ENCODE measurements around the gene SLC16A12.

SLC16A12 gene

DNA sequence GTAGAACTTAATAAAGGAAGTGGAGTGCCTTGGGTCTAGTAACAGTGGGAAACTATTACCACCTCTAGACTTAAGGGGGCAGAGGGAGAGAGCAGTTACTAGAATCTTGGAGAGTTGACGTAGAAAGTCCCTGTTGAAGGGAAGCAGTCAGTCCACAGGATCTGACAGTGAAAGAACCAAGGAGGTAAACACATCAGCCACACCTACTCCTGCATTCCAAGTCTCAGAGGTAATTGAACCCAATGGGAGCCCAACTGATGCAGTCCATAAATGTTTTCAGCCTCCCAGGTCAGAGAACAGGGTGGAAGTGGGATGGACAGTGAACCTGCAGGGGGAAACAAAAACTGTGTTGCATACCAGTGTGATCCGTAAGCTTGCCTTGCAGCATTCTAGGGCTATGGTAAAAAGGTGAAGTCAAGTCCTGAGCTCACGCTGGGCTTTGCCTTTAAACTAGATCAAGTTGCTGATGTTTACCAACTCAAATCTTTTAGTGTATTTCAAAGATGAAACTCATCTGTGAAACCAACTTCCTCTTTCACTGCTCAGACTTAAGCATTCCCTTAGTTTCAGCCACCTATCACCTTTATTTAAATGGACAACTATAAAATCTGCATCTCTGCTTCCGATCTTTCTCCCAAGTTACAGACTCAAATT is 57.2 kb downstream of the SLC16A12 start:
- Mint-ChIP-seq H3K27ac (no peak overlapping the region), H3K4me1 (peaks cover 31% of the 10 kb centered on the region), H3K36me3 (ENCODE audit: low read depth) (no peaks in the 10 kb centered on the region), H3K27me3 (ENCODE audit: low read depth, poor library complexity) (no peaks in the 10 kb centered on the region), H3K9me3 (no peaks in the 10 kb centered on the region), H3K4me3 (no peak overlapping the region)
- TF ChIP-seq, protein P1, sequence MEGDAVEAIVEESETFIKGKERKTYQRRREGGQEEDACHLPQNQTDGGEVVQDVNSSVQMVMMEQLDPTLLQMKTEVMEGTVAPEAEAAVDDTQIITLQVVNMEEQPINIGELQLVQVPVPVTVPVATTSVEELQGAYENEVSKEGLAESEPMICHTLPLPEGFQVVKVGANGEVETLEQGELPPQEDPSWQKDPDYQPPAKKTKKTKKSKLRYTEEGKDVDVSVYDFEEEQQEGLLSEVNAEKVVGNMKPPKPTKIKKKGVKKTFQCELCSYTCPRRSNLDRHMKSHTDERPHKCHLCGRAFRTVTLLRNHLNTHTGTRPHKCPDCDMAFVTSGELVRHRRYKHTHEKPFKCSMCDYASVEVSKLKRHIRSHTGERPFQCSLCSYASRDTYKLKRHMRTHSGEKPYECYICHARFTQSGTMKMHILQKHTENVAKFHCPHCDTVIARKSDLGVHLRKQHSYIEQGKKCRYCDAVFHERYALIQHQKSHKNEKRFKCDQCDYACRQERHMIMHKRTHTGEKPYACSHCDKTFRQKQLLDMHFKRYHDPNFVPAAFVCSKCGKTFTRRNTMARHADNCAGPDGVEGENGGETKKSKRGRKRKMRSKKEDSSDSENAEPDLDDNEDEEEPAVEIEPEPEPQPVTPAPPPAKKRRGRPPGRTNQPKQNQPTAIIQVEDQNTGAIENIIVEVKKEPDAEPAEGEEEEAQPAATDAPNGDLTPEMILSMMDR (IDR thresholded peaks at IDR 0.05): no peak
- DNase-seq: no peak

DNA sequence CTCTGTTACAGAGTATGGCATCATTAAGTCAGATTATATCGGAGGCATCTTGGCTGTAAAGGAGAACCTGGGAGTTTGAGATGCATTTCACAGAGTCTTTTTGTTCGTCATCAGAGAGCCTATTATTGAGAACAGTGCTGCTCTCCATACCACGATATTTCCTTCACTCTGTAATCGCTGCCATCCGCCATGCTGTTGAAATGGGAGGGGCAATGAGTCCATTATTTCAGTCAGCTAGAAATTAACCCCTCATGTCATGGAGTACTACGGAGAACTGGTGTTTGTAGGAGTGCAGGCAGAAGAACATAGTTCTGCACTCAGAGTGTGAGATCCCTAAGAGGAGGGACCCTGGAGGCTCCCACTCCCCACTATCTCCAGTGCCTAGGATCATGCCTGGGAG is 59.2 kb downstream of the SLC16A12 start:
- DNase-seq: no peak
- TF ChIP-seq, protein P1 (IDR thresholded peaks at IDR 0.05): no peak
- Mint-ChIP-seq H3K4me1 (peaks cover 31% of the 10 kb centered on the region), H3K27ac (peak overlapping the region; percentile 83), H3K4me3 (peak overlapping the region; percentile 30), H3K9me3 (no peaks in the 10 kb centered on the region), H3K36me3 (ENCODE audit: low read depth) (no peaks in the 10 kb centered on the region), H3K27me3 (ENCODE audit: low read depth, poor library complexity) (no peaks in the 10 kb centered on the region)

GRCh38 chr10:89475591-89475998 is 59.8 kb downstream of the SLC16A12 start:
- no peaks in the 10 kb centered on the region for H3K27me3 Mint-ChIP-seq (ENCODE audit: low read depth, poor library complexity)
- H3K4me3 Mint-ChIP-seq: no peak overlapping the region
- DNase-seq: no peak
- no peaks in the 10 kb centered on the region for H3K36me3 Mint-ChIP-seq (ENCODE audit: low read depth)
- TF ChIP-seq, protein P1 (IDR thresholded peaks at IDR 0.05): no peak
- H3K9me3 Mint-ChIP-seq: no peaks in the 10 kb centered on the region
- H3K4me1 Mint-ChIP-seq: peaks cover 31% of the 10 kb centered on the region
- no peak overlapping the region for H3K27ac Mint-ChIP-seq

DNA sequence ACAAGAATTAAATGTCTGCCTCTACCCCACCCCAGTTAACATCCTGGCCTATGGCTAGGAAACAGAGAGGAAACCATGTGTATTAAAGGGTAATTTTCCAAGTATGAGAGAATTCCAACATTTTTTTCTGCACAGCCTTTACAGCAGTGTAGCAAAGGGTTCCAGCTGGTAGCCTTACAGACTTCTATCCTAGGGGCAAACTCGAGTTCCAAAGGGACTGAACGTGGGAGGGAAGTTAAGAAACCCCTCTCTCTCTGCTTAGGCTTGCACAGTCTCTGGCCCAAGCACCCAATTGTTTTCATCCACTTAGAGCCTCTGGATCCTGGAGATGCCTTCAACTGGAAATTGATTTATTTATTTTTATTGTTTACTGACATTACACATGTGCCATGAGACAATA is 60.3 kb downstream of the SLC16A12 start:
- H3K27ac Mint-ChIP-seq: no peak overlapping the region
- H3K27me3 Mint-ChIP-seq (ENCODE audit: low read depth, poor library complexity): no peaks in the 10 kb centered on the region
- TF ChIP-seq, protein P1 (IDR thresholded peaks at IDR 0.05): no peak
- no peaks in the 10 kb centered on the region for H3K9me3 Mint-ChIP-seq
- H3K4me3 Mint-ChIP-seq: no peak overlapping the region
- no peaks in the 10 kb centered on the region for H3K36me3 Mint-ChIP-seq (ENCODE audit: low read depth)
- H3K4me1 Mint-ChIP-seq: peaks cover 31% of the 10 kb centered on the region
- DNase-seq: no peak

DNA sequence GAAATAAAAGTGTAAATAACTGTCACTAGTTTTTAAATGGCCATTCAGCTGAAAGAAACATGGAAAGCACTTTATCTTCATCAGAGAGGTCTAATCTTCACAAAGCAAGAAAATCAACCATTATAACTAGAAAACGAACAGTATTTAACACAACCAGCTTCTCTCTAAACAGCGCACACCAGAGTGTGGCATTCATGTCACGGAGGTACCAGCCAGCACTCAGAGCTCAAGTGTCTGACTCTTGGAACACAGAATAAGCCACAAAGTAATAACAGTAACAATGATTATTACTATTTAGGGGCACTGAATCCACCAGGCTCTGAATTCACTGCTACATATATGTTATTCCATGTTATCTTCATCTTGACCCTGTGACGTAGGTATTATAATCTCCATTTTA is 60.9 kb downstream of the SLC16A12 start:
- peaks cover 31% of the 10 kb centered on the region for H3K4me1 Mint-ChIP-seq

More for the DNA sequence above, 60.9 kb downstream of the SLC16A12 start:
- H3K27me3 Mint-ChIP-seq (ENCODE audit: low read depth, poor library complexity): no peaks in the 10 kb centered on the region
- no peak overlapping the region for H3K4me3 Mint-ChIP-seq
- no peaks in the 10 kb centered on the region for H3K9me3 Mint-ChIP-seq
- no peak for DNase-seq
- TF ChIP-seq, protein P1 (IDR thresholded peaks at IDR 0.05): no peak
- H3K27ac Mint-ChIP-seq: no peak overlapping the region
- no peaks in the 10 kb centered on the region for H3K36me3 Mint-ChIP-seq (ENCODE audit: low read depth)

Measured in nephron progenitor cell (in vitro differentiated cells).